Measurements from ENCODE around the gene STOML3. TPM values are rescaled to one million over a fixed set of nuclear protein-coding genes. Genes with fewer than 3 reads are reported as not detected.

The STOML3 gene
- total RNA-seq, 4 donors from 2014 or later, result not detected

DNA sequence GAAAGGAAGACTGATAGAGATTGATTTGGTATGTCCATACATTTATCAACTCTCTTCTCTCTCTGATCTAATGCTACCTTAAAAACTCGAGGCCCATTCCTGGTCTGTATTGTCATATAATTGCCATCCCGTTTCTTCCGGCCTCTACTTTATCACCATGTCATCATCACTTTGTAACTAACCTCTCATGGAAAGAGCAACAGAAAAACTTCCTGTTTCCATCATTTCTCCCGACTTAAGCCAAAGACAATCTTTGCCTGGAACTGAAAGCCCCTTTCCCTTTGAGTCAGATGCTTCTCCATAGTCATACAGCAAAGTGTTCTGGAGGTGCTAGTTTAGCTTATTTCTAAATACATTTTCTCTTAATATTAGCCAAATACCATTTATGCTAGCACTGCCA, 2.8 kb upstream of the STOML3 start:
- no peaks in the 10 kb centered on the region for H3K36me3 ChIP-seq
- no peak overlapping the region for H3K4me3 ChIP-seq
- no peaks in the 10 kb centered on the region for H3K4me1 ChIP-seq
- no peaks in the 10 kb centered on the region for H3K9me3 ChIP-seq
- TF ChIP-seq POLR2A (IDR thresholded peaks at IDR 0.05), result no peak
- TF ChIP-seq, protein P1, sequence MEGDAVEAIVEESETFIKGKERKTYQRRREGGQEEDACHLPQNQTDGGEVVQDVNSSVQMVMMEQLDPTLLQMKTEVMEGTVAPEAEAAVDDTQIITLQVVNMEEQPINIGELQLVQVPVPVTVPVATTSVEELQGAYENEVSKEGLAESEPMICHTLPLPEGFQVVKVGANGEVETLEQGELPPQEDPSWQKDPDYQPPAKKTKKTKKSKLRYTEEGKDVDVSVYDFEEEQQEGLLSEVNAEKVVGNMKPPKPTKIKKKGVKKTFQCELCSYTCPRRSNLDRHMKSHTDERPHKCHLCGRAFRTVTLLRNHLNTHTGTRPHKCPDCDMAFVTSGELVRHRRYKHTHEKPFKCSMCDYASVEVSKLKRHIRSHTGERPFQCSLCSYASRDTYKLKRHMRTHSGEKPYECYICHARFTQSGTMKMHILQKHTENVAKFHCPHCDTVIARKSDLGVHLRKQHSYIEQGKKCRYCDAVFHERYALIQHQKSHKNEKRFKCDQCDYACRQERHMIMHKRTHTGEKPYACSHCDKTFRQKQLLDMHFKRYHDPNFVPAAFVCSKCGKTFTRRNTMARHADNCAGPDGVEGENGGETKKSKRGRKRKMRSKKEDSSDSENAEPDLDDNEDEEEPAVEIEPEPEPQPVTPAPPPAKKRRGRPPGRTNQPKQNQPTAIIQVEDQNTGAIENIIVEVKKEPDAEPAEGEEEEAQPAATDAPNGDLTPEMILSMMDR (IDR thresholded peaks at IDR 0.05), result no peak
- no peak for DNase-seq
- H3K27ac ChIP-seq, result no peak overlapping the region
- H3K27me3 ChIP-seq, result no peaks in the 10 kb centered on the region

DNA sequence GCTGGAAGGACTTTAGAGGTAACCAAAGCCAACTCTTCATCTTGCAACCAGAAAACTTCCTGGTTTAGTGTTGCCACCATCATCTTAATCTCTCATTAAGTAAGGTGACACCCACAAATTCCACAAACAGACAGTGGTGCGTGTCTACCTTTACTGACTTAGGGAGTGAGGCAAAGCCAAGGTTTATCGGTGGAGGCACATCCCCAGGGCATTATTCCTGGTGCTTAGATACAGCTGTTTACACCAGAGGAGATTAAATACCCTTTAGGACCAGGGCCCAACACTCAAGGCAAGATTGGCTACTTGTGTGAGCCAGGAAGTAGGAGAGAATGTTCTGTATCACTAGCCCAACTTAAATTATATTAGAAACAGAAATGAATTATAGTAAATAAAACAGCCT, 9.5 kb downstream of the STOML3 start:
- no peak for DNase-seq
- H3K9me3 ChIP-seq, result peaks cover 0 to 4% (median 0%) of the 10 kb centered on the region in 4 donors
- H3K4me1 ChIP-seq, result no peaks in the 10 kb centered on the region
- no peaks in the 10 kb centered on the region for H3K36me3 ChIP-seq
- no peak for TF ChIP-seq POLR2A (IDR thresholded peaks at IDR 0.05)
- TF ChIP-seq, protein P1 (IDR thresholded peaks at IDR 0.05), result no peak
- H3K4me3 ChIP-seq, result no peak overlapping the region
- no peaks in the 10 kb centered on the region for H3K27me3 ChIP-seq
- H3K27ac ChIP-seq, result no peak overlapping the region

DNA sequence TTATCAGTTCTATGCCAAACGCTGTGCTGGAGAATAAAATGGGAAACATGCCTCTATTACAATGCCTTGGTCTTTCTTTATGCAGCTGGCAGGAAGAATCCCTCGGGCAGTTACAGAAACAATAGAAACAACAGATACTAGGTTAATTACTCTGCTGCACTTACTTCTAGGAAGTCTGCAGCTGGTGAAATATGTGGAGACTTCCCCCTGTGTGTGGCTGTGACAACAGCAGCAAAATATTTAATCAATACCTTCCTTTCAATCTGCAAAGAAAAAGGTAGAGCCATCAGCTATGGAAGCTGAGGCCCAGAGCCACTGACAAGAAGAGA, 9.9 kb downstream of the STOML3 start:
- Histone ChIP-seq H3K27me3 (no peaks in the 10 kb centered on the region), H3K36me3 (no peaks in the 10 kb centered on the region), H3K4me3 (no peak overlapping the region), H3K27ac (no peak overlapping the region), H3K9me3 (peaks cover 0 to 4% (median 0%) of the 10 kb centered on the region in 4 donors), H3K4me1 (no peaks in the 10 kb centered on the region)
- TF ChIP-seq, protein P1 (IDR thresholded peaks at IDR 0.05), result no peak
- TF ChIP-seq POLR2A (IDR thresholded peaks at IDR 0.05), result no peak
- no peak for DNase-seq

DNA sequence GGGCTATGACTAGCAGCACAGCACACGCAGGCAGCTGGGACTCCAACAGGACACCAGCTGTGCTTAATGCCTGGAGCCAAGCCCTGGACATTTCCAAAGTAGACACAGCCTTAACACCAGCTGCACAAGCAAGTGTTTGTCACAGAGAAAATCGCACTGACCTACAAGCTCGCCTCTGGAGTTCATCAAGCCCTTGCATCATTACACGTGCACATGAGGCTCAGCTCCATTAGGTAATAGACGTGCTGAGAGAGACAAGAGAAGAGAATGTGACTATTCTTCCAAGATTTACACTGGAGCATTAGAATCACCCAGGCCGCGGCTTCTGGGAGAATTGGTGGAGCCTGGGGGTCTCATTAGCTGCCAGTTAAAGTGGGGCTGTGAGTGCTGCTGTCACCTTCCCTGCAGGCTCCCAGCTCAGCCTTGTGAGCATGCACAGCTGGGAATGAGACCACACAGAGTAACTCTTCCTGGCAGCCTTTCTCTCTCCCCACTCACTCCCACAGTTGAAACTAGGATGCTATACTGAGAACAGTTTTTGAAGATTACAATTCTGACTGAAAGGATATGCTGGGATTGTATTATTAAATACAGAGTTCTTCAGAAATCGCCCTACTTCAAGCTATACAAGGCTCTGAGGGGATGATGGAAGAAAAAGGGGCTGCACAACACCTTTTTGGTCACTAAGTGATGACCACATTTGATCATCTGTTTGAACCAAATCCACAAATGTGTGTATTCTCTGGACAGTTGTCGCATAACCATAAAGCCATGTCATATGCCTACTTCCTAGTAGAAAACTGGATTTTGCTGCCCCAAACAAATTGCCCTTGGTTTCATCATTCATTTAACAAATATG, 10.5 kb downstream of the STOML3 start:
- no peaks in the 10 kb centered on the region for H3K36me3 ChIP-seq
- DNase-seq, result no peak
- peaks cover 0 to 4% (median 0%) of the 10 kb centered on the region in 4 donors for H3K9me3 ChIP-seq
- no peak overlapping the region for H3K27ac ChIP-seq
- TF ChIP-seq, protein P1 (IDR thresholded peaks at IDR 0.05), result no peak
- TF ChIP-seq POLR2A (IDR thresholded peaks at IDR 0.05), result no peak
- no peak overlapping the region for H3K4me3 ChIP-seq
- no peaks in the 10 kb centered on the region for H3K4me1 ChIP-seq
- H3K27me3 ChIP-seq, result no peaks in the 10 kb centered on the region

DNA sequence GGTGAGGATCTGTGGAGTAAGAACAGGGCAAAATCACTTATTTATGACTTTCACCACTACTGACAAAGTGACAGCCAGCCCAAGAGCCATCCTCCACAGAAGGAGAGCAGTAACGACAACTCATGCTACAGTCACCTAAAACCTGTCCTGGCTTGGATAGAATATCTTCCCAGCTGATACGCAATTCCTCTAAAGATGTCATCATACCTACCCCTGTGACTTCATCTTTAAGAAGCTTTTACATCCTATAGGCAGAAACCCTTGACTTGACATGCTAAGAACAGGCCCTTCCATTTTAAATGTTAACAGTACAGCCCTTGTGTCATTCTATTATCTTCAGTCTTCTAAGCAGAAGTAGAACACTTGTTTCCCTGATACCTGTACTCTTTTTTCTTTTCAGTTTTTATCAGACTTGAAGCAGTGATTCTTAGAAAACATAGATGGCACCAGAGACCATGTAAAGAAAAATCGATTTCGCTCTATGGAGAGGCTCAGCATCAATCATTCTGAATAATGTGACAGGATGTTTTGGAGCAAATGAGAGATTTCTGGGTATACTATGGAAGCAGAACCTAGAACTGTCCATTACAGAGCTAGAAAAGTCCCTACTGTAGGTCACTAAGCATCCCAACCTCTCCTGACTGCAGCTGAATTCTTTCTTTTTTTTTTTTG, 20.1 kb downstream of the STOML3 start:
- no peaks in the 10 kb centered on the region for H3K9me3 ChIP-seq
- H3K4me1 ChIP-seq, result no peaks in the 10 kb centered on the region
- H3K27ac ChIP-seq, result no peak overlapping the region
- H3K4me3 ChIP-seq, result no peak overlapping the region
- no peaks in the 10 kb centered on the region for H3K36me3 ChIP-seq
- TF ChIP-seq, protein P1 (IDR thresholded peaks at IDR 0.05), result peak in 1 of 6 experiments; percentile 19
- TF ChIP-seq POLR2A (IDR thresholded peaks at IDR 0.05), result no peak
- no peak for DNase-seq
- H3K27me3 ChIP-seq, result no peaks in the 10 kb centered on the region

Measured in Peyer's patch (tissue), 4 donors.